Stimulated activated CD8-positive, alpha-beta memory T cell treated with anti-CD3 and anti-CD28 coated beads, Interleukin-7, amount 100 ng/mL, for 1 hour (primary cell): ENCODE data around the gene CPPED1.

ENCODE experiments used
- DNase-seq, 2 donors: peaks; one replicate each; pipeline ENCODE4 v3.0.0-alpha.2; 2020; ENCODE audit warnings: low read depth in 2 of 2

The CPPED1 gene

DNA sequence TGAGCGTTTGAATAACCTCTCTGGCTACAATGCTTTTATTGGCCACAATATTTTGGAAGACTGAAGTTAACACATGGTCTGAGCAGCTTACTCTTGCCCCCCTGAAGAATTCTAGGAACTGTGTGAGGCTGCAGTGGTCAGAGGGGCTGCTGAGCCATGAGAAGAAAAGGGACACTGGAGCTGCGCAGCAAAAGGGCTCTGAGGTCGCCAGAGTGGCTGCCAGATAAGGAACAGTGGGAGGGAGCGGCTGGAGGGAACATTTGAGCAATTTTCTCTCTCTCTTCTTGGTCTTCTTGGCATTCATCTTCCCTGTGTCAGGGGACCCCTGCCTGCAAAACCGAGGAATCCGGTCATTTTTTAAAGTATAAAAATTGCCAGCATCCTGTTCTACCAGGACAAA, 66.1 kb downstream of the CPPED1 start:
- no peak for DNase-seq

- DNase-seq, result no peak
Measured at GRCh38 chr16:12735805-12736204, 67.9 kb downstream of the CPPED1 start.

GRCh38 chr16:12732600-12732999, 71.1 kb downstream of the CPPED1 start:
- no peak for DNase-seq

DNA sequence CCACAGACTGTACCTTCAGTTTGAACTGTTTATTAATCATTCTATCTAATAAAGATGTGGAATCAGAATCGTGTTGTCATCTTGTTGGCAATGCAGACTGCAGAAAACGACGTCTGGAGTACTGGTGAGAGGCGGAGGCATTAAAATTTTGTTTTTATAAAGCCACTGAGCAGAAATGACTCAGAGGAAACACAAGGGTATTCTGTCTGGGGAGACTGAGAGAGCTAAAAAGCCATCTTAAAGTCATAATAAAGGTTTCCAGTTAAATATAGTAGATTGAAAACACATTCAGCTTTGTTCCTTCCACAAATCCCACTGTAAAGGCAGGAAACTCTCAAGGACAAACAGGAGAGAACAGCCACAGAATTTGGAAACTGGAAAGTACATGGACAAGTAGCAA, 74.2 kb downstream of the CPPED1 start:
- DNase-seq, result no peak

DNA sequence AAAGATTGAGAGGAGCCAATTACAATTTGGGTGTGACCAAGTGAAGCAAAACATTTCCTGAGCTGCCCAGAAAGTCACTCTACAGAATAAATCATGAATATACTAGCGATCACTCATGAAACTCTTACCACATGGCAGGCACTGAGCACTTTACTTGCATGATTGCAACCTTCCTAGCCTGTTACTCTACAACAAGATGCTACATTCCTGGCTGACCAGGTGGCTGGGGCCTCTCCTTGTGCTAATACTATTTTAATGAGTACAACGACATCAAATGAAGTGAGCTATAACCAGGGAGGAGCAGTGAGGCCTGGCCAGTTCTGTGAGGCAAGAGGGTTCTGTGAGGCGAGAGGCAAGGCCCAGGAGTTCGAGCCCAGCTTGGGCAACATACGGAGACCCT, 75.2 kb downstream of the CPPED1 start:
- DNase-seq, result no peak

DNA sequence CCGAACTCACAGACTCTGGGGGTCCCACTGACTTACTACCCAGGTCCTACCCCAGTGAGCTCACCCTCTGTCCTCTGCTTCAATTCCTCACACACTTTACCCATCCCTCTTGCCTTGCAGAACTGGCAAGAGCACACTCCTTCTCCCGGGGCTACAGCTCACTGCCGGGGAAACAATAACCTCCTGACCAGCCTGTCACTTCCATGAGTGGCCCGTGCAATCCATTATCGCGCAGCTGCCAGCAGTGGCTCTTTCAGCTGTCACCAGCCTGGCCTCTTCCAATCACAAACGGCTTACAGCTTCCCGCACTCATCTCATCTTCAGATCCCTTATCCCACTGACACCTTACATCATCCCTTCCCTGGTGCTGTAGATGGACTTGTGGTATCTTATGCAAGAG, 79.5 kb downstream of the CPPED1 start:
- DNase-seq, result no peak

GRCh38 chr16:12723681-12724080, 80.0 kb downstream of the CPPED1 start:
- no peak for DNase-seq

DNA sequence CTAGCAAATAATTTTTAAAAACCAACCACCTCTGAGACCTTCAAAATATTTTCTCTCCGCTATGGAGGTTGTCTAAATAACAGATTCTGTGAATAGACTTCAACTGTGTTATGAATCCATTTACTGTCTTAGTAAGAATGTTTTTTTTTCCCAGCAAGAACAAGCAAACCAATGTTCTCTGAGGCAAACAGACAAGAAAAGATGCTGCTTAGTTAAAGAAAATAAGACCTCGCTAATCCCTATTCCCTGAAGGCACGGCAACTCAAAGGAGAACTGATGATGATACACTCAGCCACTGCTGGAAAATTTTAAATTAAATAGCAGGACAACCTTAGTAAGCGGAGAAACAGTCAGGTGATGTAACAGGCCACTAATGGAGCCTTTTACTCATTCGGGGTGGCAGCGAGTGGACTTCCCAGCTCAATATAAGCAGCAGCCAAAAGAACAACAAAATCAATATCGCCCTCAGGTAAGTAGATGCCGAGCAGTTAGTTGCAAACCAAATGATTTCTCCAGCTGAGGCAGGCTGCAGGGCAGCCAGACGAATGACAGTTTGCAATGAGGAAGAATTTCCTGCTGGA, 81.8 kb downstream of the CPPED1 start:
- no peak for DNase-seq

DNA sequence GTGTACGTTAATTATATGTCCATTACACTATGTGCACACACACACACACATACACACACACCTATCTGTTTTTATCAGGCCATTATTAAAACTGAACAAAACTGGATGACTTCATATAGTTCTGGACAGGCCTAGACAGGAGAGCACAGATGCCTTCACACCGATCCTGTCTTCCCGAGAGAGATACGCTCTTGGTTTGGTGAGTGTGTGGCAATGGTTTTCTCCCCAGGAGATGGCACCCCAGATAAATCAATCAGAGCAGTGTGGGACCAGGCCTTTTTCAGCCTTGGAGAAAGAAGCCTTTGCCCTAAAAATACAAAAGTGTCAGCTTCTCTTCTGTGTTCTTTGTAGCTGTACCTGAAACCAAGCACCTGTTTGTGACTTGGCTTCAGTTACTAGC, 83.7 kb downstream of the CPPED1 start:
- DNase-seq, result no peak

GRCh38 chr16:12716658-12717057, 87.0 kb downstream of the CPPED1 start:
- no peak for DNase-seq

GRCh38 chr16:12709807-12710206, 93.9 kb downstream of the CPPED1 start:
- DNase-seq, result no peak

GRCh38 chr16:12708266-12708665, 95.4 kb downstream of the CPPED1 start:
- no peak for DNase-seq

DNA sequence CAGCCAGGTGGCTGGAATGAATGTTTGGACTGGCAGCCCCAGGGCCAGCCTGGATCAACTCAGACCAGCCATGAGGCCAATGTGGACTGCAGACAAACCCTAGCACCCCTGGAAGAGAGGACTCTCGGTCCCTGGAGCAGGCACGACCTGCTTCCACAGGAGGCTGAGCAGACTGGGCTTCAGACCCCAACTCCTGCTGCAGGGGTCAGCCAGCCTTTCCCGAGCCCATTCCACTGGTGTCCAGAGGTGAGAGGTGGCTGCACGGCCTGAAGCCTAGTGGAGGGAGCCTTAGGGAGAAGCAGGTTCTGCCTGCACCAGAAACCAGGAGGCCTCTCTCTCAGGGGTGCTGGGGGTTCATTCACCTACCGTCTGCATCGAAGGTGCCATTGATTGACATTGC, 97.1 kb downstream of the CPPED1 start:
- no peak for DNase-seq

GRCh38 chr16:12704492-12705111, 99.1 kb downstream of the CPPED1 start:
- DNase-seq, result no peak

- DNase-seq, result no peak
Measured at GRCh38 chr16:12703935-12704334, 99.8 kb downstream of the CPPED1 start.

DNA sequence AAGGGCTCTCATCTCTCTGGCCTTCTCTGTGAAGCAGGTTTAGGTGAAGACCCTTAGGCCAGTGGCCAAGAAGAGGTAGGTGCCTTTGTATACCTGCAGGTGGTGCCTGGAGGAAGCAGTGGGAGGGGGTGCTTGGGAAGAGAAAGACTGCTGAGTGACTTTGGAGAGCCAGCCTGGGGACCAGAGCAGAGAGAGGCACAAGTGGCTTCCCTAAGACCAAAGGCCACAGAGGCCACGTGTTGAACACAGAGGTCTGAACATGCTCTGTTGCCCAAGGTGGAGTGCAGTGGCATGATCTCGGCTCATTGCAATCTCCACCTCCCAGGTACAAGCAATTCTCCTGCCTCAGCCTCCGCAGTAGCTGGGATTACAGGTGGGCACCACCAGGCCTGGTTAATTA, 103.5 kb downstream of the CPPED1 start:
- no peak for DNase-seq

DNA sequence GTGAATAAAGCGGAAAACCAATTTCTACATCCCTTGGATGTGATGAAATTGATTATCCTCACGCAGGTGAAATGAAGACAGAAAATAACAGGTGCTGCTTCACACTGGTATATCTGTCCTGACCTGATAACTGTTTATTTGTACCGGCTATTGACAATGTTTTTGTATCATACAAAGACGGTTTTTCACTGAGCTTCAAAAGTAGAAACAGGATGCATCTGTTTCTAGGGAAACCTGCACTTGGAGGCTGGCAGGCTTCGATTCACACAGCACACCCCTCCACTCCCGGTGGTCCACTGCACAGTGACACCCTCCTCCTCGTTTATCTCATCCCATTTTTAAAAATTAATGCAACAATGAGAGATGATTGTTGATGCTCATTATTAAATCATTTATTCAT, 104.5 kb downstream of the CPPED1 start:
- no peak for DNase-seq

DNA sequence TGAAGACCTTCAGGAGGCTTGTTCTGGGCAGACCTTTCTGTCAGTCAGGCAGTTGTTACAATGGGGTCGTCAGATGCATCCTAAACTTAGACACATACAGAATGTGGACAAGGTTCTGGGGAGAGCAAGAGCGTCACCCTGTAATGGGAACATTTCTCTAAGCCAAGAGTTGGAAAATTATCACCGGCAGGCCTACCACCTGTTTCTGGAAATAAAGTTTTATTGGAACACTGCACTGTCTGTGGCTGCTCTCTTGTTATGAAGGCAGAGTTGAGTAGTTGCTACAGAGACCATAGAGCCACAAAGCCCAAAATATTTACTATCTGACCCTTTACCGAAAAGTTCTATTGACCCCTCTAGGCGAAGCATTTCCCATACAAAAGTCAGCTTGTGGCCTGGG, 106.2 kb downstream of the CPPED1 start:
- no peak for DNase-seq

- DNase-seq, result no peak
Measured at GRCh38 chr16:12695454-12695853, 108.2 kb downstream of the CPPED1 start.

DNA sequence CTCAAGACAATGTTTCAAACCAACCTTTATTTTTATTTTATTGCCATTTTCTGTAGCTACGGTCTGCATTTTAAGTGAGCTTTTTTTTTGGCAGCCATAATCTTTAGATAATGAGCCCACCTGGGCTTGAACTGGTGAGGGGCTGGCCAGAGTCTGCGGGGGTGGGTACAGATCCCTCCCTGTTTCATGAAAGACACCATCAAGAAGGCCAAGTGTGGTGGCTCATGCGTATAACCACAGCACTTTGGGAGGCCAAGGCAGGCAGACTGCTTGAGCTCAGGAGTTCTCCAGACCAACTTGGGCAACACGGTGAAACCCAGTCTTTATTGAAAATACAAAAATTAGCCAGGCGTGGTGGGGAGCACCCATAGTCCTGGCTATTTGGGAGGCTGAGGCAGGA, 113.7 kb downstream of the CPPED1 start:
- no peak for DNase-seq

- no peak for DNase-seq
Measured at GRCh38 chr16:12688951-12689850, 114.5 kb downstream of the CPPED1 start.

GRCh38 chr16:12685806-12686205, 117.9 kb downstream of the CPPED1 start:
- no peak for DNase-seq
